GM18499 (cell line): Measurements from ENCODE around the gene KLHL1.
A peak's percentile ranks its signal among the peaks of the same experiment; 100 is the strongest.

Experiments
- ATAC-seq: cut with Tn5 transposase; IDR thresholded peaks from one replicate; pipeline ENCODE4 v1.9.1; 2021; ENCODE audit warnings: moderate number of reproducible peaks; ENCODE audit not compliant: insufficient read depth, unreplicated experiment

Gene KLHL1

DNA sequence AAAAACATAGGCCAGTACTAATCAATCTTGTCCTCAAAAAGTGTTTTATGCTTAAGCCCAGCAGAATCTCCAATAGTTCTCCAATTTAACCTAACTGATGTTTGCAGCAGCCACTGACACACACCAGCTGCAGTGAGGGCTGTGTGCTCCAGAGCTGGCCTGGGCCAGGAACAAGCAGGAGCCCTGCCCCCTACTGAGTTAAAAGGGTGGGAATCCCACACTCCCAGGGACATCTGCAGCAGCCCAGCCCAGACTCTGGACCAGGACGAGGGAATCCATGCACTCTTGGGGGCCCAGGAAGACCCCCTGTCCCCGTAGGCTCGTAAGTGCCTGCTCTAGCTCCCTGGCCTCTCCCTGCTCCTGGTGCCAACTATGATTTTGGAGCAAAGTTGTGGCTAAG lies 92.1 kb downstream of the KLHL1 start:
- ATAC-seq: no peak

DNA sequence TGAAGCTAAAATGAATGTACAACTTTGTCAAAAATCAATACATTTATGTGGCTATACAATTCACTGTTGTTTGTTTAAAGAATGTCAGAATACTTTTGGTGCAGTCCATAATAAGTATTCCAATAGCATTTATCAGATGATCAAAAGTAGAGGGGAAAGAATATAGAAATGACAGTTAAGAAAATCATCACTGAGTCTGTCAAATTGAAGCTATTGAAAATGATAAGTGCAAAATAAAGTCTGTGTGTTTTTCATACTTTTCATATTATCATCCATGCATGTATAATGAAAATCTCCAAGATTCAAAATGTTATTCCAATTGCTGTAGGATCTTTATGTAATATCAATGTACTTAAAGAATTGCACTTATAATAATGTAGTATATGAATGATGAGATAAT lies 93.9 kb downstream of the KLHL1 start:
- no peak for ATAC-seq

DNA sequence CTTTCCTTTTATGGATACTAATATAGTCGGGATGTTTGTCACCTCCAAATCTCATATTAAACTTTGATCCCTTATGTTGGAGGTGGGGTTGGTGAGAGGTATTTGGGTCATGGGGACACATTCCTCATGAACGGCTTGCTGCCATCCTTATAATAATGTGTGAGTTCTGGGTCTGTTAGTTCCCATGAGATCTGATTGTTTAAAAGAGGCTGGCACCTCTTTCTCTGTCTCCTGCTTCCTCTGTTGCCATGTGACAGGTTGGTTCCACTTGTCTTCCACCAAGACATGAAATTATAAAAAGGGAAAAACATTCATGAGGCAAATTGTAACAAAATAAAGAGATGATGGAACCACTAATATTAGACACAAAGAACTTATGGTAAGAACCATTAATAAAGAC lies 108.4 kb downstream of the KLHL1 start:
- no peak for ATAC-seq

DNA sequence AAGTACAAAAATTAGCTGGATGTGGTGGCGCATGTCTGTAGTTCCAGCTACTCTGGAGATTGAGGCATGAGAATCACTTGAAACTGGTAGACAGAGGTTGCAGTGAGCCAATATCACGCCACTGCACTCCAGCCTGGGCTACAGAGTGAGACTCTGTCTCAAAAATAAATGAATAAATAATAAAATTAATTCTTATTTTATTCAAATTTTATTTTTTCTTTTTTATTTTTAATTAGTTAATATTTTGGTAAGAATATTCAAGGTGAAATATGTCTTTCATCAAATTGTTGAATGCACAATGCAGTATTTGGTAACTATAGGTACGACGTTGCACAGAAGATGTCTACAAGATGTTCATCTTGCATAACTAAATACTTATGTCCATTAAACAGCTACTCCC lies 111.2 kb downstream of the KLHL1 start:
- ATAC-seq: no peak

DNA sequence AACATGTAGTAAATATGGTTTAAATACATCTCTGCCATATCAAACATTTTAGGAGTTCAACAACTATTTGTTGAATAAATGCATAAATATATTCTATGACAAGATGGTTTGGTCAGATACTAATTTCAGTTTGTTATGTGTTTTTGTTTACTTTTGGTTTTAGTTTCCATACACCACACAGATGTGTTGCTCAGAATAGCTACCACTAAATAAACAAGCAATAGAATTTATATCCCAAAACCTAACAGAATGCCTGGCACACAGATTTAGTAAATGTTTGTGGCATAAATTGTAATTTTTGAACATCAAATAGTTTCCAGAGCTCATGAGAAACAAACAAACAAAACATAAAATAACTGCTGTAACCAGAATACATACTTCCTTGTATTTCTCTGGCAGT lies 127.5 kb downstream of the KLHL1 start:
- no peak for ATAC-seq

DNA sequence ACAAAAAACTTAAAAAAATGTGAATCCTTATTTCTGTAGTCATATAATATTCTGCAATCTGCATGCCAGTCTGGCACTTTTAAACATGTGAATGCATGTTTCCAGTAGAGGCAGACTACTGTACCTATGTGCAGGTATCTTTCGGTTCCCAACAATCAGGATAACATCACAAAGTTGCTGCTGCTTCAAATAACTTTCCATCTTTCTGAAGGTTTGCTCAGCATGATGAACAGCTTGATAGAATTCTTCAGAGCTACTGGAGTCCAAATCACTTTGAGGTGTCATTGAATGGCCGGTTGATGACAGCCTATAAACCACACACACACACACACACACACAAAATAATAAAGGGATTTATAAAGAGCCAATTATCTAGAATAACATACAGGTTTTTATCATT lies 132.8 kb downstream of the KLHL1 start:
- ATAC-seq: no peak

DNA sequence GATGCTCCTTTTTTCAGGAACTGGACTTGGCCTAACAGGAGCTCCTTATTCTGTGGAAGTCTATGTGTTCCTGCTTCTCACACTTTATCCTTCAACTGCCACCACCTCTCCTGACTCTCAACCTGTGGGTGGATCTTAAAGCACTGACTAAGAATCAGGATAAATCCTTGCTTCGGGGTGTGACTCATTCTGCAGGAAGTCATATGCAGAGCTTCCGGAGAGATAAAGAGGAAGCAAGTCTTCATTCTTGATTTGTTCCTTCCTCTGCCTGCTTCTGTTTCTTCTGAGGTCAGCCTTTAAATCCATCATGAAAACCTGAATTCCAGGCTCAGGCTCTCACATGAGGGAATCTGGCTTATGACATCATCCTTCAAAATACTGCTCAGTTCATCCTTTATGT lies 137.7 kb downstream of the KLHL1 start:
- ATAC-seq: no peak

DNA sequence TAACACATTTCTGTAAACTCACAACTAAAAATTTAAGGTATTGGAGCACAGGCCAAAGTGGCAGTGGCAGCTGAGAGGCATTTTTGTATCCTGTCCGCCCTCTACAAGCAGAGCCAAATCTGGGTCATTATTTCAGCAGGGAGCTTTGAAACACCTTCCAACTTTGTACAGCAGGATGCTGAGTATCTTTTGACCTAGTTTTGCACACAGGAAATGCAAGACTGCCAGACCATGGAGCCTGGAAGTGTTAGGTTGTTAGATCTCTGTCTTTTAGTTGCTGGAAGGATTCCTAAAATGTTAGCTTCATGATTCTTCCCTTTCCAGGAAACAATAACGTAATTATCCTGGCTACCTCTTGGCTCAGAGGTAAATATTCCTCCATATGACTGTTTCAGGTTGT lies 149.2 kb downstream of the KLHL1 start:
- ATAC-seq: no peak

DNA sequence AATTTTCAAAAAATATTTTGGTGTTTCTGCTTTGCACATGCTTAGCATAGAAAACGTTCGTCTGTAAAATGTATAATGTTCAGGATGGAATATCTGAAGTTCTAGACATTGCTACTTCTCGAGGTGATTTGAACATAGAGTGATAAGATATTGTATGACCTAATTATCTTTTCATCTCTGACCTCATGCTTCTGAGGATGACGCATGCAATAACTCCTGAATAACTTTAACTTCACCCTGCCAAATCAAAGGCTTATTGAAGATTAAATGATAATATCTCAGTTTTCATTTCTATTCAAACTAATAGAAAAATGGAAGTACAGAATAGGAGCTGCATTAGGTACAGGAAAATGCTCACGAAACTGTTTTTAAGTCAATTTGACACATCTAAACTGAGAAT lies 151.4 kb downstream of the KLHL1 start:
- no peak for ATAC-seq

DNA sequence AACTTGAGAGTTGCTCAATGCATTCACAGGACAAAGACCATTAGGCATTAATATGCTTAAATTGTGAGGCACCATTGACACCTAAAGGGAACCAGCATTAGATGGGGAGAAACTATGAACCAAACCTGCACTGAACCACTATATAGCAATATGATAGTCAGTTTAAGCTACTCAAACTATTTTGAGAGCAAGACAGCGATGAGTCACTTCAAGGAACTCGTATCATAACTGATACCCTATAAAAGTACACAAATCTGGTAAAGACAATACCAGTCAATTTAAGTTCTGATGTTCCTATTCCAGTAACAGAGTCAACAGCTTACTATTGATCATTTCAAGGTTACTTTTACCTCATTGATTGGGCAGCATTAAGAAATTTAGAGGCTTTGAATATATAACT lies 151.9 kb downstream of the KLHL1 start:
- no peak for ATAC-seq

DNA sequence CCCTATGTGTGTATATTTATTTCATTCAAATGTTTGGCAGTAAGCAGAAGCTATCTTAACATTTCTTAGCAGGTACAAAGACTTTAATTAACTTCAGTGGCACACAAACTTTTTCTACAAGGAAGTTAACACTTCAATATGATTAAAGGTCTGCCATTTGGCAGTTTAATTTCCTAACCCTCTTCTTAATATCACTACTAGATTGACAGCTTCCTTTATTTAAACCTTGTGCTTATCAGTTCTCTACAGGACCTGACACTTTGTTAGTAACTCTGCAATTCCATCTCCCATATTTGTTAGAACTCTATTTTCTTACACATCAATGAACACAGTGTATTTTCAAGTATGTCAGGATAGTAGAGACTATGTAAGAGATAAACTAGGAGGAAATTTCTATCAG lies 153.0 kb downstream of the KLHL1 start:
- no peak for ATAC-seq

DNA sequence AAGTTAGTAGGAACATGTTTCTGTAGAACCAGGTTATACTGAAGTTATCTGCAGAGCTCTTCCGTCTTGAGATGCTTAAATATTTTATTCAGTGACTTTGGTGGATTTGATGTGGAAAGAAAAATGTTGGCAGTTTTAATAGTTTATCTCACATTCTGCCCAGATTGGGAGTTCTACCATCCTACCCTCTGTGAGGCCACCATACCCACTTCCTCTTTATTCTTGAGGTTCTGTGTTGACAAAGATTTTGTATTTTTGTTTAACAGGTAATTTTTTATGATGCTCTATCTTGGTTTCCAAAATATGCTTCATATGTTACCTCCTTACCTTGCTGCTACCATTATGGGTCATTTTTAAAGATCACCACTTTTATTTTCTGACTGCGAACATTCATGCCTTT lies 156.8 kb downstream of the KLHL1 start:
- ATAC-seq: no peak

DNA sequence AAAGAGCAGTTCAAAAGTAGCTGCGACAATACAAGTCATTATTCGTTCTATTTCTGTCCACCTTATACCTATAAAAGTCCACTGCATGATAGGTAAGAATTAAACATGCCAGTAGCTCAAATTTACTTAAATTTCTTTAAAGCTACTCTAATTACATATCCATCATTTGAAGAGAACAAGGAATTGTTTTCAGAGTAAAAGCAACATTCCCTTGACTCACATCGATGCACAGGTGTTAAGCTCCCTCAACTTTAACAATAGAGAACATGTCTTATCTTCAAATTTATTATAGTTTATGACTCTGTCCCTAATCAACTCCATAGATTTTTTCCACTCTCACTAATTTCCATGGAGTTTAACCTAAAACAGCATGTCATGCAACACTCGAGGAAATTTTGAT lies 158.1 kb downstream of the KLHL1 start:
- ATAC-seq: no peak

DNA sequence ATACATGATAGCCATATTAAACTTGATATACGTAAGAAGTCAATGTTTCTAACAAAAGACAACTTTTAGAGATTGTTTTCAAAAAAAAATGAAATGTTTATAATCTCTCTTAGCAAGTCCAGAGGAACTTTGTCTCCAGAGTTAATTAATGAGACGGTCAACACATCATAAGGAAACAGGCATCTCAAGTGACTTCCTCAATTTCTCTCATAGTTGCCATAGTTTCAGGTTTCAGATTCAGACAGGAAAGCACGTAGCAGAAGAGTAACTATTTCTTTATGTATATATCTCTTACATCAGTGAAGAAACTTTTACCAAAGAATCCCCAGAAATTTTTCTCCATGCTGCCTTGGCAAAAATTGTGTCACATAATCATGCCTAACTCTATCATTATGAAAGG lies 160.2 kb downstream of the KLHL1 start:
- ATAC-seq: peak; percentile 98

DNA sequence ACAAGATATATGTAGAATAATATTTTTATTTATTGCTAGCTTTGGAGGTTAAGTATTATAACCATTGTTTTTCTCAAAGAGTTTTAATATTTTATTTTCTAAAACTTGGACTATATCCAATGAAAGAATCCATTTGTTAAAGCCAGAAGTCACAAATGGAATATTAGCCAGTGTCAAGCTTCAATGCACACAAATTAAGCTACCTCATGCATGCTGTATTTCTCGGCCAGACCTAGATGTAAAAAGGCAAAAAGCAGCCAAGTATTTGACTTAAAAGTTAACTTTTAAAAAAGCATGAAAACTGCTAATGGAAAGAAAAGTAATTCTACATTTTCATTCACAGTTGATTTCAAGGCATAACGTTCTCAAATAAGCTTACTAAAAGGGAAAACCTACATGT lies 160.7 kb downstream of the KLHL1 start:
- ATAC-seq: peak; percentile 3

DNA sequence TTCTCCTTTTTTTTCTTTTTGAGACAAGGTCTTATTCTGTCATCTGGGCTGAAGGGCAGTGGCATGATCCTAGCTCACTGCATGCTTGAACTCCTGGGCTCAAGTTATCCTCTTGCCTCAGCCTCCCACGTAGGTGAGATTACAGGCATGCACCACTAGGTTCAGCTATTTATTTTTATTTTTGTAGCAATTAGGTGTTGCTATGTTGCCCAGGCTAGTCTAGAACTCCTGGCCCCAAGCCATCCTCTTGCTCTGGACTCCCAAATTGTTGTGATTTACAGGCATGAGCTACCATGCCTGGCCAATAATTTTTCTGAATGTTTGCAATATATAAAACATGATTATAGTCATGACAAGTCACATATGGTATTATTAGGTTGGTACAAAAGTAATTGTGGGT lies 161.7 kb downstream of the KLHL1 start:
- no peak for ATAC-seq

DNA sequence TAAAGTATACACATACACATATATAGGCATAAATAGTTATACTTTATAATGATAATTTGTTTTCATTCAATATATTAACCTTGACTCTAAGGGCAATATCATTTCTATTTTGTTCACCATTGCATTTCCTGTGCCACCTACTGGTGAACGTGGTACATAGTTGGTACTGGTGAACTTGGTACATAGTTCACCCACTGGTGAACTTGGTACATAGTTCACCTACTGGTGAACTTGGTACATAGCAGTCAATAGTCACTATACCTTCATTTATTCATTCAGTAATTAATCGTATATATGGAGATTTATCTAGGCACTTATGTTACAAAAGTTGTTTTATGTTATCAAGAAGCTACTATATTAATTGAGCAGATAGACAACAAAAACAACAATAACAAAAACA lies 173.2 kb downstream of the KLHL1 start:
- ATAC-seq: no peak

DNA sequence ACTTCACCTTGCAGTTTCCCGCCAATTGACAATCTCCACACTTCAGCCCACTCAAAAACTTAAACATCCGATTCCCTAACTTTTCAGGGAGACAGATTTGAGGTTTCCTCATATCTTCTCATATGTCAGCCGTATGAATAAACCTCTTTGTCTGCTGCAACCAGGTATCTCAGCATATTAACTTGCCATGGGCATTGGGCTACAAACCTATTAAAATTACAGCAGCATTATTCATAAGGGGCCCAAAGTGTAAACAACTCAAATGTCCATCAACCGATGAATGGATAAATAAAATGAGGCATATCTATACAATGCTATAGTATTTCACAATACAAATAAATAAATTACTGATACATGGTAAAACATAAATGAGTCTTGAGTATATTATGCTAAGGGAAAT lies 180.0 kb downstream of the KLHL1 start:
- ATAC-seq: no peak

DNA sequence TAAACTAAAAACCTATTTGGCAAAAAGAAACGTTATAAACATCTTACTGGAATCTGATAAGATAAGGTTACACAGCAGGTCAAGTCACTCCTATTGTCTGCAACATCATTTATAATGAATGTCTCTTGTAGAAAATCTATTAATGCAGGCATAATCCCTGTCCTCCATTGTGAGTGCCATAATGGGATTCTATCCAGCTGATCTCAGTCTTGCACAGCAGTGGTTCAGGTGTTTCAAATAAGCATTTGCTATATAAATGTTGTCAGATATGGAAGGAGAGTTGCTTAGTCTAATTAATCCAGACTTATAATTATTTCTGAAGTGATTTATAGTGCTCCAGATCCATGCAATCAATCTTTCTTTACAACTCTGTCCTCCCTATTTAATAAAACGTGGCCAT lies 187.1 kb downstream of the KLHL1 start:
- ATAC-seq: no peak

DNA sequence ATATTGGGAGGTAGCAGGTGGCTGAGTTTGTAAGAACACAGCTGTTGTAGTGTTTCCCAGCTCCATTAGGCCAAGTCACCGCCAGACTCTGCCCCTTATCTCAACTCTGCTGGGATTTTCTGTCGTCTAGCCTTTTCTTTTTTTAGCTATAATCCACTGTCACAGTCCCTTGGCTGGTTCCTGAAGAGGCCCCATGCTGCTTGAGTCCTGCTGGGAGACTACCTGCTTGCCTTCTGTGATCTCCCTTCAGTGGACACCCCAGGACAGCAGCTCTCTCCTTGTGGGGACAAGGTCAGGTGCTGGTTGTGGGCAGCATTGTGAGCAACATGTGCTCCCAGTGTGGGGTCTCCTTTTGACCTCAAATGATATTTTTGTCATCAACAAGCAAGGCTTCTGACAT lies 195.6 kb downstream of the KLHL1 start:
- ATAC-seq: no peak

DNA sequence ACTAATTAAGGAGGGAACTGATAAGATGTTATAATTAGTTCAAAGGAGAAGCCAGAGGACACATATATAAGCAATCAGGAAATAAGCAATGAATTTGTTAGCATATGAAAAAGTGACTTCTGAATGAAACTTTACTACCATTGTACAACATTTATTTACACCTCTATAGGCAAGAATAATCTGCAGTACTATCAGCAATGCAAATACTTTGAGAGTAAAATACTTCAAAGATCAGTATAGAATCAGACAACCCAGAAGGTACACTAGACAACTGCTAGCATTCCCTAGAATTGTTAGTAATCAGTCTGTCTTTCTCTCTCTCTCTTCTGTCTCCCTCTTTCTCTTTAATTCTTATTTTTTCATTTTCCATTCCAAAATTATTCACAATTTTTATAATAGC lies 197.5 kb downstream of the KLHL1 start:
- no peak for ATAC-seq

DNA sequence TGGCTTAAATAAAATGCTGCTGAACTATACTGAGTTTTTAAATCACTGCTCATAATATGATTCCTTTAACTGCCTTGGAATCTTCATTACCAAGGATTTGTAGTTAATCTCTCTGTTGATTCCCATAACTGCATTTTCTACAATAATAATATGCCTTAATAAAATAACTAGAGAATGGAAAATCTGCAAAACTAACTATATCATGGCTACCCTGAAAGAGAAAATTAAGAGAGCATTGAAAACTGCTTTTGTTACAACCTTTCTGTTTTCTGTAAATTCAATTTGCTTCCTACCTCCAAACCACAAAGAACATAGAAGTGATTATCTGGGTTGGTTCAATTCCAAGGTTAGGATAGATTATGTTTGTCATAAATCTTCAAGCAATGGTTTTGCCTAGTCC lies 203.5 kb downstream of the KLHL1 start:
- ATAC-seq: no peak

DNA sequence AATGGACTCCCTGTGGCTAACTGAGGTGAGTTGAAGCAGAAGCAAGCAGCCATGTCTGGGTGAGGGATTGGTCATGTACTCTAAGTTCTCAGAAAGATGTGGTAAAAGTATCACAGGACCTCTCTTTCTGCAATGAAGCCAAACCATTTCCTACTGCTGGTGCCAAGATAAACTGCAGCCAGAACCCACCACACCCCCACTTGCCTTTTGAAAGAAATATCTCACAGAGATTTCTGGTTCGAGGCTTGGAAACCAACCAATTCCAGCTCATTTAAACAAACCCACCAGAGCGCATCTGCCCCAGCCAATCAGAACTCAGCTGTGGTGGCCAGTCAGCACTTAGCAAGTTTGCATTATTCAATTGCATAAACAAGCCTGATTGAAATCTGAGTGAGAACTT lies 205.2 kb downstream of the KLHL1 start:
- ATAC-seq: no peak

DNA sequence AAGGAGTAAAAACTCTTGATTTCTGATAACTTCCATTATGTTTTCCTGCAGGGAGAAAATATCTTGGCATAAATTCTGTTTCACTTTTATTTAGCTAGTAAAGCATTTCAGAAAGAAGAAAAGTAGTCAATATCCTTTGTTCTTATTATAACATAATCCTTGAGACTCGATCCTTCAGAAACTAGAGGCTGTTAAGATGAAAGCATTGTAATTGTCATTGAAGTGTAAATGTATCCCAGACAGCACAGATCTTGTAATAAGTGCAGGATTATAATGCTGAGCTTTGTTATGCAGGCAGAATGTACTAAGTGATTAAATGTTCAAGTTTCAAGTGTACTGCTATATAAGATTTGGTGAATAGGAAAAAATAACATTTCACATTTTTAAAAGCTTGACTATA lies 225.8 kb downstream of the KLHL1 start:
- no peak for ATAC-seq
